HG02852 (cell line): ENCODE results near the gene DENND1B.
"Not testable (repeated sequence)": the region's sequence is repeated elsewhere in the genome, so short reads cannot be mapped to it uniquely, and the experiment has no call there.

Experiments used
- ATAC-seq: cut with Tn5 transposase; IDR thresholded peaks from one replicate; pipeline ENCODE4 v1.9.1; 2021; ENCODE audit warnings: mild to moderate bottlenecking, moderate library complexity; ENCODE audit not compliant: unreplicated experiment

The DENND1B gene

GRCh38 chr1:197637406-197637805, 137.9 kb downstream of the DENND1B start:
- no peak for ATAC-seq

- ATAC-seq: no peak
These were observed 141.7 kb downstream of the DENND1B start for GRCh38 chr1:197633447-197634078.

GRCh38 chr1:197632651-197633050, 142.6 kb downstream of the DENND1B start:
- ATAC-seq: no peak

- ATAC-seq: no peak
These were observed 143.3 kb downstream of the DENND1B start for GRCh38 chr1:197632005-197632404.

- ATAC-seq: no peak
These were observed 152.9 kb downstream of the DENND1B start for GRCh38 chr1:197622371-197622770.

- no peak for ATAC-seq
These were observed 153.5 kb downstream of the DENND1B start for GRCh38 chr1:197621761-197622160.

- no peak for ATAC-seq
These were observed 154.5 kb downstream of the DENND1B start for GRCh38 chr1:197620714-197621163.

- ATAC-seq: no peak
These were observed 156.2 kb downstream of the DENND1B start for GRCh38 chr1:197619008-197619640.

- ATAC-seq: no peak
These were observed 157.2 kb downstream of the DENND1B start for GRCh38 chr1:197618061-197618460.

GRCh38 chr1:197615693-197616011, 159.6 kb downstream of the DENND1B start:
- no peak for ATAC-seq

GRCh38 chr1:197614916-197615692, 160.2 kb downstream of the DENND1B start:
- ATAC-seq: no peak

- no peak for ATAC-seq
These were observed 169.0 kb downstream of the DENND1B start for GRCh38 chr1:197606168-197606845.

GRCh38 chr1:197604302-197604701, 171.0 kb downstream of the DENND1B start:
- no peak for ATAC-seq

- ATAC-seq: no peak
These were observed 174.5 kb downstream of the DENND1B start for GRCh38 chr1:197600751-197601150.

GRCh38 chr1:197599789-197600188, 175.5 kb downstream of the DENND1B start:
- ATAC-seq: no peak

GRCh38 chr1:197598935-197599334, 176.3 kb downstream of the DENND1B start:
- ATAC-seq: no peak

- ATAC-seq: no peak
These were observed 179.9 kb downstream of the DENND1B start for GRCh38 chr1:197595304-197595904.

- ATAC-seq: no peak
These were observed 184.6 kb downstream of the DENND1B start for GRCh38 chr1:197590687-197591086.

- ATAC-seq: no peak
These were observed 189.5 kb downstream of the DENND1B start for GRCh38 chr1:197585809-197586208.

GRCh38 chr1:197577580-197577979, 197.7 kb downstream of the DENND1B start:
- ATAC-seq: no peak

- ATAC-seq: not testable (repeated sequence)
These were observed 199.7 kb downstream of the DENND1B start for GRCh38 chr1:197575531-197575930.
